HG03520 (cell line): ENCODE results near the gene EHBP1.
"Not testable (repeated sequence)": the region's sequence is repeated elsewhere in the genome, so short reads cannot be mapped to it uniquely, and the experiment has no call there.

Experiments
- ATAC-seq: cut with Tn5 transposase; IDR thresholded peaks from one replicate; pipeline ENCODE4 v1.9.1; 2021; ENCODE audit warnings: mild to moderate bottlenecking, moderate library complexity; ENCODE audit not compliant: unreplicated experiment

EHBP1 gene

DNA sequence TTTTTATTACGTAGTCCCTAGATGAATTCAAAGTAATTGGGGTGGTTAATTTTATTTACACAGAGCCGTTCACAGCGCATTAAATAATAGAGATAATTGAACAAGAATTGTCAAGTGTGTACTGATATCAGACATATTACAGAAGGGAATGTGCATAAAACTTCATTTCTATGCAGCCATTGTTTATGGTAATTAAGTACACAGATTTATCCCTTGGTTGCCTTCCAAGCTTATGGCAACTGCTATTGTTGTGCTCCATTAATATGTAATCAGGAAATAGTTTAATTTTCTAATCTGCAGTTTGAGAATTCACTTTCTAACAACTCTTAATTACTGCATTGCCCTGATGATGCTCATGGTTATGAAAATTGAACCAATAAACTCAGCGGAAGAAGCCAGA is 297.8 kb downstream of the EHBP1 start:
- no peak for ATAC-seq

DNA sequence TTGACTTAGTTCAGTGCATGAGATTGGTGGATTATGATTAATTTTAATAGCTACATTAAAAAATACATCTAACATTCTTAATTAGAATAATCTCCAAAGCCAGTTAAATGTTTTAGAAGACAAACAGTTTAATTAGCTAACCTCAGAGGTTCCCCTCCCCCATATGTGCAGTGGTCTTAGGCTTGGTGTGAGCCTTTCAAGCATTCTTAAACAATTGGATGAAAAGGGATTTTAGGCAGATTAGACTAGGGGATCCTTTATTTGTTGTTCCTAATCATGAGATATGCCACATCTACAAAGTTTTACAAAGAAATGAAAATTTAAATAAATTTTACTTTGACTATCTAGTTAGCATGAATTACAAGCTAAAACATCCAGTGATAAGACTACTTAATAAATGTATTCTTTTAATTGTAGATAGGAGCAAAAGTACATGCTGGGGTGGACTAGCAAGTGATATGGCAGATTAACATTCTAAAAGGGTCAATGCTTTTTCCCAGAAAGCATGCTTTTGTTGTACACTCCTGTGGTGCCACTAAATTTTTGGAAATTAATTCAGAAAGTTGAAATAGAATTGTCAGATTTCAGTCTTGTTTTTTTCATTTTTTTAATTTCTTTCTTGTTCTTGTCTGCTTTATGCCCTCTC is 302.4 kb downstream of the EHBP1 start:
- ATAC-seq: no peak

DNA sequence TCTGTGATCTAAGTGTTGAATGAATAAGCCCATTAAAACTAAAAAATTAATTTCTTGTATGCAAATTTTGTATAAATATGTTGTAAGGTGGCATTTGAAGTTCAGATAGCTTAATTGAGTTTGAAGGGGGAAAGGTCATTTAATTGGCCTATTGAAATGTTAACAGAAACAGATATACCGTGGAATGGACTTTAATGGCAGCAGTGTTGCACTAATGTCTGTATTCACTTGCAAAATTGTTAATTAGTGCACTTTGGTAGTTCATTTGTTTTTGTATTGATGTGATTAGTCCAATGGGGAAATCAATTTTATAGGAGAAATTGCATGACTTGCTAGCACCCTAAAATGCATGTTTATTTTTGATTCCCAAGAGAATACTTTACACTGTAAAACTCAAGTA is 303.3 kb downstream of the EHBP1 start:
- ATAC-seq: no peak

DNA sequence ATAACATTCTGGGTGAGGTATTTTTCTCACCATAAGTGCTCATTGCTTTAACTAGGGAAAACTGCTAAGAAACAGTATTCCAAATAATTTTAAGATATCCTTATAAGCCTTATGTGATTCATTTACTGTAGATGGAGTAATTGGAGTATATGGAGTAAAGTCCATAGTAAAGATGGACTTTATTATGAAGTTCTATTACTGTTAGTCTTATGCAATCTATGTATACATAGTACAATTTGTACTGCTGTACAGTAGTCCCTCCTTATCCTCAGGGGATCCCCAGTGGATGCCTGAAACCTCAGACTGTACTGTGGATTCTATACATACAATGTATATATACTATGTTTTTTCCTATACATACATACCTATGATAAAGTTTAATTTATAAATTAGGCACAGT is 304.0 kb downstream of the EHBP1 start:
- ATAC-seq: no peak

DNA sequence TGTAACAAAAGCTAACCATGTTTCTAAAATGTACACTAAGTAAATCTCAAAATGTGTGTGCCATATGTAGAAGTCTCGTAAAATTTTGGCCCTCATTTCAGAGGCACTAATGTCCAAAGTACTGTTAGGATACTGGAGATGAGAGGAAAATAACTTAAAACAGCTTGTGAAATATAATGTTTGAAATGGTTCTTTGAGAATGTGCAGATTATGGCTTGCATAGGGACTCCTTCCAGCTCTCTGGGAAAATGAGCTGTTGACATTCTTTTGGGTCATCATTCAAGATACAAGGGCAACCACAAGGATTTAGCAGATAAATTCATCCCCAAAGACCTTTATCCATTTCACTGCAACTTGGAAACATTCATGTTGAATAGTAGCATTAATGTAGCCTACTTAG is 307.0 kb downstream of the EHBP1 start:
- no peak for ATAC-seq

DNA sequence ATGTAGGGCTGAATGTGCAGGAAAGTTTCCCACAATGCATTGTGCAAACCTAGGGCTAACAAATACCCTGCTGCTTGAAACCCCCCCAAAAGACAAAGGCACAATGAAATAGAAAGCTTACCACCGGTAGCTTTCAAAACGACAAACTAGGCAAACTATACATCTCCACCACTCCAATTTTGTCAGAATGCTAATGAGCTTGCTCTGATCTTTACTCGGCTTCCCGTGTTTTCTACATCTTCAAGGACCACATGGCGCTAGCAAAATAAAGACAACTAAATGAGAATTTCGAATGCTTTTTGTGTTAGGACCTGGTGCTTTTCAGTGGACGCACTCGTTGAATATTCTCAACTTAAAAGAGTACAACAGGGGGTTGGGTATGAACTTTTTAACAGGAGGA is 307.9 kb downstream of the EHBP1 start:
- no peak for ATAC-seq

DNA sequence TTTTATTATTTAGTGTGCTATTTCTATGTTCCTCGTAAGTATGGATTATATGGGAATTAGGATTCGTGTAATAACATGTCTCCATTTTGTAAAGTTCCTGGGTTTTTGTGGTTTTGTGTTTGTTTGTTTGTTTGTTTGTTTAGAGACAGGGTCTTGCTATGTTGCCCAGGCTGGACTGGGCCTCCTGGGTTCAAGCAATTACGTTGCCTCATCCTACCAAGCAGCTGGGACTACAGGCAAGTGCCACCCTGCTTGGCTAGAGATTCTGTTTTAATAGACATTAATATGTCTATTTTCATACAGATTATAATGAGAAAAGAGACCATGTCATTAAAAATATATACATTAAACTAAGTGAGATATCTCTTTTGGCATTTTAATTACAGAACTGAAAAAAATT is 309.9 kb downstream of the EHBP1 start:
- no peak for ATAC-seq

DNA sequence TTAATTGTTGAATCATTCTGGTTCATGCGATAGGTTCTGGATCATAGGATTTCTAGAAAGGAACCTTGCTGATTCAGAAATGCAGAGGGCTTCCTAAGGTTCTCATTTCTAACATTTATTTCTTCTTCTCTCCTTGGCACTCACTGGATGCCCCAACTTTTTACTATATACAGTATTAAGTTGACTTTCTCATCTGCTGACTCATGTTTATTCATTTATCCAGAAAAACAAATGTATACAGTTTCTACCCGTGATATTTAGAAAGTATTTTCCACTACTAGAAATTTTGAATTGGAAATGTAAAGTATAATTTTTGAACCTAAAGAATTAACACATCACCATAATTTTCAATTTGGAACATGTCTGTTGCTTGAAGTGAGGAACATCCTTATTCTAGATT is 312.9 kb downstream of the EHBP1 start:
- no peak for ATAC-seq

DNA sequence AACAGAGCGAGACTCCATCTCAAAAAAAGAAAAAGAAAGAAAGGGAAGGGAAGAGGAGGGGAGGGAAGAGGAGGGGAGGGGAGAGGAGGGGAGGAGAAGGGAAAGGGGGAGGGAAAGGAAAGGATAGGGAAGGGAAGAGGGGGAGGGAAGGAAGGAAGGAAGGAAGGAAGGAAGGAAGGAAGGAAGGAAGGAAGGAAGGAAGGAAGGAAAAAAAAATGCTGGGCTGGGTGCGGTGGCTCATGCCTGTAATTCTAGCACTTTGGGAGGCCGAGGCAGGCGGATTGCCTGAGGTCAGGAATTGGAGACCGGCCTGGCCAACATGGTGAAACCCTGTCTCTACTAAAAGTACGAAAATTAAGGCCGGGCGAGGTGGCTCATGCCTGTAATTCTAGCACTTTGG is 314.2 kb downstream of the EHBP1 start:
- not testable (repeated sequence) for ATAC-seq

DNA sequence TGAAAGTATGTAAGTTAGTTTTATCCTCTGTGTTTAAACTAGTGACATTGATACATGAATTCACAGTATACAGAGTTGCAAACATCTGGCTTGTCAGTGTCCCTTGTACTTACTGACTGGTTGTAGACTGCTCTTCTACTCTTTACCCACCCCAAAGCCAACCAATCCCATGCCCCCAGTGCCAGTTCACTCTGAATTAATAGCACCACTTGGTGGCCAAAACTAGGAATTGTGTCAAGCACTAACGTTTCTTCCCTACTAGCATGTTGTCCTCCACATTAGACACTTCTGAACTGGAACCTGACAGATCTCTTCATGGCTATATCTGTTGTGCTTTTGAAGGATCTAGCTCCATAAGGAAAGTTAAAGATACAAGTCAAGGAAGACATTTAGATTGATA is 317.9 kb downstream of the EHBP1 start:
- ATAC-seq: no peak

DNA sequence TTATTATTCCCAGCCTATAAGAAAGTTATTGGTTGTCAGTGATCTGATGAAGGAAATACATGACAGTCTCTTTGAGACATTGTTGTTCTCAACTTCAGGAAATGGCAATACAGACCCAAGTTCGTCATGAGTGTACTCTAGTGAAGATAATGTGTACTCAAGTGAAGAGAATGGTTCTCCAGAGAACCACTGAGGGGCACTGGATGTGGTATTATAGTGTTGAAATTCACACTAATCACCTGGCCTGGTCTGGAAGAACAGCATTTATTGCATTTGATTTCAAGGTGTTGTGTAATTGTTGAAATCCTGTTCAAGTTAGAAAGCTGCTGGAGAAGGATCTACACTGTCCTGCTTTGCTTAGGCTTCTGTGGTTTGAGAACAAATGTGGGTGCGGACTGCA is 321.7 kb downstream of the EHBP1 start:
- ATAC-seq: no peak

DNA sequence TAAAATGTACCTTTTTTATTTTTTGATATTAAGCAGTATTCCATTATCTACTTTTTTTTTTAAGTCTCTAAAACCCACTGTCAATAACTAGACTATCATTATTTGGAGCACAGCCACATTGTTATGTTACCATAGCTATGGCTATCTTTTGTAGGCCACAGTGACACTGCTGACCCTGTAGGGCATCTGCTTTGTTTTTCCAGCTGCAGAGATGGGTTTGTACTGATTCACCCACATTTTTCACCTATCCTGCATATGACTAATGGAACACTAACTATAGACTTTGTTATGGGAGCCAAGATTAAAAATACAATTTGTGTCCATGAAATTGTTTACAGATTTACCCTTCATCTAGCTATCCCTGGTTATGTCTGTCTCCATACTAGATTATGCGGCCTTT is 323.5 kb downstream of the EHBP1 start:
- no peak for ATAC-seq

DNA sequence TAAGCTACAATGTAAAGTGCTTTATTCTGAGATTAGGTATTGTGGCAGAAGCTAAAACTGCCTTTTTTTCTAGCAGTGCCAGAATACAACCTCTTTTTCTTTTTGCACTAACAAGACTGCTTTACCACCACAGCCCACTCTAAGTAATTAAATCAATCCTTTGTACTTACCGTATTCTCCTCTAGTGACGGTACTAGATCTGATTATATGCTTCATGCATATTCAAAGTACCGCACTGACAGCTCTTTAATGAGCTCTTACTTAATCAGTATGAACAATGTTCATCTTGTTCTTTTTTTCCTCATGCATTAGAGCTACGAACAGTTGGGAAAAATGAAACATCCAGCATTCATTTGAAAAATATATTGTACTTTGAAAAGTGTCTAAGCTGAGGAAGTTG is 329.0 kb downstream of the EHBP1 start:
- ATAC-seq: no peak

DNA sequence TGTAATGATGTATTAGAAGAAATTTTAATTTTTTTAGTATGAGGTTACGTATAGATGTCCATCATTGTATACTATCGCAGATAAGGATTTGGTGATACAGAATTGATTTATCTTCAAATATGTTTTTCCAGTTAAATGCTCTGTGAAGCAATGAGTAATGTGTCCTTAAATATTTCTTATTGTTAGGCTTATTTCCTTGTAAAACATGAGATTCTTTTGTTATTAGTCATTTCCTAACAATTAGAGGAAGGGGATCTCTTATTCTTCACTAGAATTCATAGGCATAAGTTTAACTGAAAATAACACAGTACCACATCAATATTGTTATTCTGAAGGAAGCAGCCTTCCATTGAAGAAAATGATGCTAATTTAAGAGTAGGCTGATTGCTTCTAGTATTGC is 329.7 kb downstream of the EHBP1 start:
- ATAC-seq: no peak

DNA sequence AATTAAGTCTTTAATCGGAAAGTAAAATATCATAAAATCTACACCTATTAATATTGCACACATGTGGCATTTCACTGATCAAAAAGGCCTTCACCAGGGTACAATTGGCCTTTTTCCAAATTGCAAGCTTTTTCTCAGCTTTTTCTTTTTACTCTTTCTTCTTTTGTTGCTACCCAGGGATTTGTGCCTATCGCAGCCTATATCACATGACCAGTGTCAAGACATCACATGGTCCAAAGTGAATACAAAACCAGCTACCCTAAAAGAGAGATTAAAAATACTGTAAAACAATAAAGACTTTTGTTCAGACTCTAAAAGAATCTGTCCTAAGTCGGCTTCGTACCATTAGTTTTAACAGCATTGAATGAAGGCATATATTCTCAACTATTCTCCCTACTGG is 330.1 kb downstream of the EHBP1 start:
- no peak for ATAC-seq

DNA sequence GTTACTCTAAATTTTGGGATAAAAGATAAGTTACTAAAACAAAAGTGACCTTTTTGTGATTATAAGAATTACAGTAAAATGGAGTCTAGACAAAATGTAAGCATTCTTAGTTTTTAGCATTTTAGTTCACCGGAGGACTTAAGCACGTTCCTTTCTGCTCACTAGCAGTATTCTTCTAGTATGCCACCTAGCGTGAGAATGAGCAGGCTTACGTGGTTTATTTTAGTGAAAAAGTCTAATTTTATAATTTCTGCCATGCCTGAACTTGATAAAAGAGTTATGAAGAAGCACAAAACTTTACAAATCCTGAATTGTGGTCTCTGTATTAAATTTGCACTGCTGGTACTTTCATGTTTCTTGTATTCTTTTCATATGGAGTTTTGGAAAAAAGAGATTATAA is 332.5 kb downstream of the EHBP1 start:
- no peak for ATAC-seq

DNA sequence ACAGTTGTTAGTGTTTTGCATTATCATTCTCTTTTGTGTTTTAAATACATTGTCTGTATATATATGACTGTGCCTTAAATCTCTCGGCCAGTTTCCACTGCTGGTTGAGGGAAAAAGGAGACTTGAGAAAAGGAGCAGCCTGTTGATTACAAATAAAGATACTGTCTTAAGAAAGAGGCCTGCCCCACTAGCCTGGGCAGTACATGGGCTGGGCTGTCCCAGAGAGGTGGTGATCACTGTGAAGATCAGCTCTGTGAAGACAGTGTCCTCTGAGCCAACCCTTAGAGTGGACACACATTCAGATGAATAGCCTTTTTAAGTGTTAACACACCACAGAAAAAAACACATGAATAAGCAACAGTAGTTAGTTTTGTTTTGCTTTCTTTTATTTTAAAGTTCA is 335.1 kb downstream of the EHBP1 start:
- ATAC-seq: no peak

DNA sequence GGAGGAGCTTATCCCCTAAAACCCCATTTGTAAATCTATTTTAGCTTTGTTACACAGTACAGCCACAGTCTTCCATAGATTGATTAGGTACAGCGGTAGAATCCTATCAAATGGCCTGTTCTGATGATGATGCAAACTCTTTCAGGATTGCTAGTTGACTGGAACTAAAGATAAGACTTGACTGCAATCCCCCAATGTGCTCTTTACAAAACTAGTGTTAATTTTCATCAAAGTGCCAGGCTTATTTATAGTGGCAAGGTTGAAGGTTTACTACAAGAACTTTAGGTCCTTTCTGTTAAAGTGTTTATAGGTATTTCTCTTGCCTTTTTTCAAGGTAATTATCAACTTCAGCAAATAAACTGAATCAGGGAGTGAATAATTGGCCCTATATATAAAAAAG is 336.1 kb downstream of the EHBP1 start:
- ATAC-seq: no peak

DNA sequence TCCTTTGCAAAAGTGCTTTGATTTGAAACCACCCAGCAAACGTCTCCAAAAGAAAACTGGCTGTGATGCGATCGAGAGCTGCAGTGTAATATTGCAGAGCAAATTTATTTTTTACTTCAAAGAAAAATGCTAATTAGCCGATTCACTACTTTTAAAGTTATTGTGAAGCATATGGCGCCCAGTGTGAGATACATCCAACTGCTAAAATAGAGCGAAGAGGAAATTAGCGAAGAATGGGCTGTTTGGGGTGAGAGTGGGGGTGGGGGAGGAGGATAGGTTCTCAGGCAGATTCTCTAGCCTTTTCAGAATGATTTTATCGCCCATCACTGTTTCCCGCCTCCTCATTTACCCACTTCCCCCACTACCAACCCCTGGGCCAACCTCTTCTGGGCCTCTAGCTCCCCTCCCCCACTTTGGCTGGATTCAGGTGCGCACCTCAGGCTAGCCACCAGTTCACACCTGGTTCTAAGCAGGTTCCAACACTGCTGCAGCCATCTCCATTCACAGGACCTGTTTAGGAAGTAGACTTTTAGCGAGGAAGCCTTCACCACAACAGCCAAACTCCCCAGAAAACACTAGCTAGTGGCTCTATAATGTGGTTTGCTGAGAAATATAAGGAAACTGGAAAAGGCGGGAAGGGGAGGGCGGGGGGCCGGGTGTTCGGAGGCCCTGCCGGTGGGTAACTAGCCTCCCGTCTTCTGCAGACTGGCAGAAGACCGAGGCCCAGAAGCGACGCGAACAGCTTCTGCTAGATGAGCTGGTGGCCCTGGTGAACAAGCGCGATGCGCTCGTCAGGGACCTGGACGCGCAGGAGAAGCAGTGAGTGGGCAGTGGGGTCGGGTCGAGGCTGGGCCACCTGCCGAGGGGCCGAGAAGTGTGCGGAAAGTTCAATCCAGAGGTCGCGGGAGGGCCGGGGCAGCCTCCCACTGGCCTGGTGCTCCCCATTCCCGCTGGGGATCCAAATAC is 339.1 kb downstream of the EHBP1 start:
- ATAC-seq: no peak

DNA sequence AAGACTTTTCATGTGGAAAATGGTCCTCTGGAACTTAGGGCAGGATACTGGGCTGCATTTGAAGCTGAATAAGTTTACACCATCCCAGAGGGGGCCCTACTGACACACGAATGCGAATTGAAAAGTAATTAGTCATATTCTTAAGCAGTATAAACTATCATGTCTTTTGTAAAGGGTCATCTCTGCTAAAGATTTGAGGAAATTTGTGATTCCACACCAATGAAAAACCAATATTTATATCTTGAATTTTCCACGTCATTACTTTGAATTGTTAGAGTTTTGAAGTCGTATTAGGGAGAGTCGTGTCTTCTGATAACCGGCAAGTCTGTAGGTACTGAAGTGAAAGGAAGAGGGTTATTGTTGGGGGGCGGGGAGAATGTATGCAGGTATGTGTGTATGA is 341.0 kb downstream of the EHBP1 start:
- ATAC-seq: no peak

DNA sequence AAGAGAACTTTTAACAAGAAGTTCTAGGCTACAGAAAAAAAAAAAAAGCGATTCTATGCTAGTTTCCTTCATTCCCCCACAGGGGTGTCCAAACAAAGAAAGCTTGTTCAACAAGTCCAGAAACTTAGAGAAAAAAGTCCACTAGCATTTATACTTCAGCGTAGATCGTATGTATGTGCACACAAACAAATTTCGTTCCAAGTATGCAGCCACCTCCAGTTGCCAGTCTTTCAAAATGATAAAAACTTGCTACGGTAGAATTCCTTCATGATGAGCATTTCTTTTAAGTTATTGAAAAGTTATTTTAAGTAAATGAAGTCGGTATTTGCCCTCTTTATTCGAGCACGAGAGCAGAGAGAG is 341.4 kb downstream of the EHBP1 start:
- no peak for ATAC-seq
